Panc1 (cell line): Measurements from ENCODE around the gene USP40.

Experiments used
- CTCF ChIP-seq: fragments of 450-650 bp; IDR thresholded peaks from 2 replicates; pipeline ENCODE4 v1.5.1; 2017; ENCODE audit warnings: mild to moderate bottlenecking
- POLR2AphosphoS5 ChIP-seq: IDR thresholded peaks from 2 replicates; pipeline ENCODE4 v1.6.1; 2012; ENCODE audit warnings: mild to moderate bottlenecking, low read depth, low read length, moderate library complexity
- REST ChIP-seq, 2 experiments: IDR thresholded peaks; 2 replicates each; pipeline ENCODE4 v1.6.1; 2011 to 2012; ENCODE audit warnings: low read depth in 2 of 2, control low read depth in 1 of 2, low read length in 1 of 2, mild to moderate bottlenecking in 1 of 2, moderate library complexity in 1 of 2; ENCODE audit not compliant: insufficient read depth in 1 of 2
- SIN3A ChIP-seq: IDR thresholded peaks from 2 replicates; pipeline ENCODE4 v1.6.1; 2012; ENCODE audit warnings: low read depth, mild to moderate bottlenecking, low read length, moderate library complexity, borderline replicate concordance; ENCODE audit not compliant: insufficient read depth

- TF ChIP-seq CTCF (peak; percentile 88), SIN3A (no peak), REST (IDR thresholded peaks at IDR 0.05; ENCODE audit: insufficient read depth in 1 of 2, low read depth in 2 of 2, low read length in 1 of 2) (no peak), POLR2AphosphoS5 (no peak)
These were observed 117.3 kb downstream of the USP40 start for GRCh38 chr2:233449081-233449901.
